Measurements from ENCODE around the gene KIAA1217.

The KIAA1217 gene

DNA sequence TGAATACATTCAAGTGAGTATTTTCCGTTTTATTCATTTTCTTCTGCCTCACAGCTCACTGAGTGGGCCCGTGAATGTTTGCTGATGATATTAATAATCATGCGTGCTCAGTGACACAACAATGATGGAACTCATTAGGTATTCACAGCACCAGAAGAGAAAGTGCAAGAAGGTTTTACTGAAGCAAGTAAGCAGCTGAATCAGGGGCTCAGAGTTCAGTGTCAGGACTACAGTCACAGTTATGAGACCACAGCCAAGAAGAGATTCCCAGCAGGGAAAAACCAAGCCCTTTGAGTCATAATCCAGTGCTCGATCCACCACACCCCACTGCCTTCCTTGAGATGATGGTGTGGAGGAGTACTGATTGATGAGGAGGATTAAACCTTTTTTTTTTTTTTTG is 247.4 kb downstream of the KIAA1217 start:
- TF ChIP-seq EZH2phosphoT487 (conservative IDR thresholded peaks at IDR 0.05; ENCODE audit: low read length): no peak
- Histone ChIP-seq H3K27me3 (ENCODE audit: low read length) (no peaks in the 10 kb centered on the region), H4K20me1 (ENCODE audit: low read depth, low read length) (no peaks in the 10 kb centered on the region), H3K4me3 (ENCODE audit: insufficient read depth, low read length, poor library complexity, severe bottlenecking) (no peak overlapping the region), H3K9me3 (ENCODE audit: insufficient read depth, low read length) (no peaks in the 10 kb centered on the region), H2AFZ (ENCODE audit: low read depth, low read length, severe bottlenecking) (no peak overlapping the region), H3K4me2 (ENCODE audit: low read depth, low read length, poor library complexity, severe bottlenecking) (no peak overlapping the region), H3K79me2 (ENCODE audit: insufficient read depth, low read length) (no peaks in the 10 kb centered on the region), H3K27ac (ENCODE audit: low read depth, low read length) (no peak overlapping the region), H3K9ac (ENCODE audit: low read length) (no peak overlapping the region), H3K36me3 (ENCODE audit: low read length) (no peaks in the 10 kb centered on the region), H3K9me2 (replicated peaks; ENCODE audit: insufficient read depth, low read length) (no peaks in the 10 kb centered on the region), H3F3A (ENCODE audit: insufficient read depth) (no peaks in the 10 kb centered on the region)

DNA sequence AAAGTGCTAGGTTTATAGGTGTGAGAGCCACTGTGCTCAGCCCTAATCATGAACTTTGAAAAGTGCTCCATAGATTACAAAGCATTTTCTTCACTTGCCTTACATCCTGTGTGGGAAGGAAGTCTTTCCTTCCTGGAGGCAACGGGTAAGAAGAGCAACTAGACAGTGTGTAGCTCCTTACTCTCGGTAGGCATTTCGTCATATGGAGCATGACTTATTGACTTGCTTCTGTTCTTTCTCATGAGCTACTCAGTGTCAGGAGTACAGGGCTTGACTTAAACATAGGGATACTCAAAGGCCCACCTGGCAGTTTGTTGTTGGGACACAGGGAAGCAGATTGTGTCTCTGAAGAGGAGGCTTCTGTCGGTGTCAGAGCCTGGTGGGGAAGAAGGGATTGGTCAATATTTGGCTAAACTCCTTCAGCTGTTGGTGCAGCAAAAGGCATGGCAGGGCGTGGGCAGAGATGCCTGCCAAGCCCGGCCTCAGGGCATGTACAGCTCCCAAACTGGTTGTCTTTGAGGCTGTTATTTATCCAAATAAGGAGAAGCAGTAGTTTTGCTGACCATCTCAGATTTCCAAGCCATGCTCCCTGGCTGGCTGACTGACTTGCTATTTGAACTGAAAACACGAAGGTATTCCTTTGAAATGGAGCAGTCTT is 248.9 kb downstream of the KIAA1217 start:
- Histone ChIP-seq H2AFZ (ENCODE audit: low read depth, low read length, severe bottlenecking) (no peak overlapping the region), H3K4me3 (ENCODE audit: insufficient read depth, low read length, poor library complexity, severe bottlenecking) (no peak overlapping the region), H3K36me3 (ENCODE audit: low read length) (no peaks in the 10 kb centered on the region), H3K9me2 (replicated peaks; ENCODE audit: insufficient read depth, low read length) (no peaks in the 10 kb centered on the region), H3K9ac (ENCODE audit: low read length) (no peak overlapping the region), H4K20me1 (ENCODE audit: low read depth, low read length) (no peaks in the 10 kb centered on the region), H3F3A (ENCODE audit: insufficient read depth) (no peaks in the 10 kb centered on the region), H3K79me2 (ENCODE audit: insufficient read depth, low read length) (no peaks in the 10 kb centered on the region), H3K4me2 (ENCODE audit: low read depth, low read length, poor library complexity, severe bottlenecking) (no peak overlapping the region), H3K27me3 (ENCODE audit: low read length) (no peaks in the 10 kb centered on the region), H3K9me3 (ENCODE audit: insufficient read depth, low read length) (no peaks in the 10 kb centered on the region), H3K27ac (ENCODE audit: low read depth, low read length) (no peak overlapping the region)
- no peak for TF ChIP-seq EZH2phosphoT487 (conservative IDR thresholded peaks at IDR 0.05; ENCODE audit: low read length)
- TF ChIP-seq, protein P1, sequence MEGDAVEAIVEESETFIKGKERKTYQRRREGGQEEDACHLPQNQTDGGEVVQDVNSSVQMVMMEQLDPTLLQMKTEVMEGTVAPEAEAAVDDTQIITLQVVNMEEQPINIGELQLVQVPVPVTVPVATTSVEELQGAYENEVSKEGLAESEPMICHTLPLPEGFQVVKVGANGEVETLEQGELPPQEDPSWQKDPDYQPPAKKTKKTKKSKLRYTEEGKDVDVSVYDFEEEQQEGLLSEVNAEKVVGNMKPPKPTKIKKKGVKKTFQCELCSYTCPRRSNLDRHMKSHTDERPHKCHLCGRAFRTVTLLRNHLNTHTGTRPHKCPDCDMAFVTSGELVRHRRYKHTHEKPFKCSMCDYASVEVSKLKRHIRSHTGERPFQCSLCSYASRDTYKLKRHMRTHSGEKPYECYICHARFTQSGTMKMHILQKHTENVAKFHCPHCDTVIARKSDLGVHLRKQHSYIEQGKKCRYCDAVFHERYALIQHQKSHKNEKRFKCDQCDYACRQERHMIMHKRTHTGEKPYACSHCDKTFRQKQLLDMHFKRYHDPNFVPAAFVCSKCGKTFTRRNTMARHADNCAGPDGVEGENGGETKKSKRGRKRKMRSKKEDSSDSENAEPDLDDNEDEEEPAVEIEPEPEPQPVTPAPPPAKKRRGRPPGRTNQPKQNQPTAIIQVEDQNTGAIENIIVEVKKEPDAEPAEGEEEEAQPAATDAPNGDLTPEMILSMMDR (IDR thresholded peaks at IDR 0.05; ENCODE audit: insufficient read depth, low read length, poor library complexity, severe bottlenecking): no peak

- Histone ChIP-seq H3K79me2 (ENCODE audit: insufficient read depth, low read length) (no peaks in the 10 kb centered on the region), H3F3A (ENCODE audit: insufficient read depth) (no peaks in the 10 kb centered on the region), H3K4me3 (ENCODE audit: insufficient read depth, low read length, poor library complexity, severe bottlenecking) (no peak overlapping the region), H3K9me2 (replicated peaks; ENCODE audit: insufficient read depth, low read length) (no peaks in the 10 kb centered on the region), H3K36me3 (ENCODE audit: low read length) (no peaks in the 10 kb centered on the region), H2AFZ (ENCODE audit: low read depth, low read length, severe bottlenecking) (no peak overlapping the region), H3K9ac (ENCODE audit: low read length) (no peak overlapping the region), H3K27ac (ENCODE audit: low read depth, low read length) (no peak overlapping the region), H3K4me2 (ENCODE audit: low read depth, low read length, poor library complexity, severe bottlenecking) (no peak overlapping the region), H3K9me3 (ENCODE audit: insufficient read depth, low read length) (no peaks in the 10 kb centered on the region), H3K27me3 (ENCODE audit: low read length) (no peaks in the 10 kb centered on the region), H4K20me1 (ENCODE audit: low read depth, low read length) (no peaks in the 10 kb centered on the region)
- TF ChIP-seq, protein P1 (IDR thresholded peaks at IDR 0.05; ENCODE audit: insufficient read depth, low read length, poor library complexity, severe bottlenecking): no peak
These were observed 250.9 kb downstream of the KIAA1217 start for GRCh38 chr10:24459836-24460235.

- no peaks in the 10 kb centered on the region for H3K79me2 ChIP-seq (ENCODE audit: insufficient read depth, low read length)
- no peak overlapping the region for H3K9ac ChIP-seq (ENCODE audit: low read length)
- H3K27ac ChIP-seq (ENCODE audit: low read depth, low read length): no peak overlapping the region
- TF ChIP-seq EZH2phosphoT487 (conservative IDR thresholded peaks at IDR 0.05; ENCODE audit: low read length): no peak
- TF ChIP-seq, protein P1 (IDR thresholded peaks at IDR 0.05; ENCODE audit: insufficient read depth, low read length, poor library complexity, severe bottlenecking): no peak
- H4K20me1 ChIP-seq (ENCODE audit: low read depth, low read length): no peaks in the 10 kb centered on the region
- no peak overlapping the region for H3K4me2 ChIP-seq (ENCODE audit: low read depth, low read length, poor library complexity, severe bottlenecking)
- no peaks in the 10 kb centered on the region for H3K27me3 ChIP-seq (ENCODE audit: low read length)
- H3K9me3 ChIP-seq (ENCODE audit: insufficient read depth, low read length): no peaks in the 10 kb centered on the region
- no peaks in the 10 kb centered on the region for H3F3A ChIP-seq (ENCODE audit: insufficient read depth)
- H2AFZ ChIP-seq (ENCODE audit: low read depth, low read length, severe bottlenecking): no peak overlapping the region
- no peaks in the 10 kb centered on the region for H3K36me3 ChIP-seq (ENCODE audit: low read length)
- no peaks in the 10 kb centered on the region for H3K9me2 ChIP-seq (replicated peaks; ENCODE audit: insufficient read depth, low read length)
- H3K4me3 ChIP-seq (ENCODE audit: insufficient read depth, low read length, poor library complexity, severe bottlenecking): no peak overlapping the region
These were observed 253.4 kb downstream of the KIAA1217 start for GRCh38 chr10:24462291-24462813.
